Measurements from ENCODE around the gene ANG.
A peak's percentile ranks its signal among the peaks of the same experiment; 100 is the strongest.

Gene ANG

DNA sequence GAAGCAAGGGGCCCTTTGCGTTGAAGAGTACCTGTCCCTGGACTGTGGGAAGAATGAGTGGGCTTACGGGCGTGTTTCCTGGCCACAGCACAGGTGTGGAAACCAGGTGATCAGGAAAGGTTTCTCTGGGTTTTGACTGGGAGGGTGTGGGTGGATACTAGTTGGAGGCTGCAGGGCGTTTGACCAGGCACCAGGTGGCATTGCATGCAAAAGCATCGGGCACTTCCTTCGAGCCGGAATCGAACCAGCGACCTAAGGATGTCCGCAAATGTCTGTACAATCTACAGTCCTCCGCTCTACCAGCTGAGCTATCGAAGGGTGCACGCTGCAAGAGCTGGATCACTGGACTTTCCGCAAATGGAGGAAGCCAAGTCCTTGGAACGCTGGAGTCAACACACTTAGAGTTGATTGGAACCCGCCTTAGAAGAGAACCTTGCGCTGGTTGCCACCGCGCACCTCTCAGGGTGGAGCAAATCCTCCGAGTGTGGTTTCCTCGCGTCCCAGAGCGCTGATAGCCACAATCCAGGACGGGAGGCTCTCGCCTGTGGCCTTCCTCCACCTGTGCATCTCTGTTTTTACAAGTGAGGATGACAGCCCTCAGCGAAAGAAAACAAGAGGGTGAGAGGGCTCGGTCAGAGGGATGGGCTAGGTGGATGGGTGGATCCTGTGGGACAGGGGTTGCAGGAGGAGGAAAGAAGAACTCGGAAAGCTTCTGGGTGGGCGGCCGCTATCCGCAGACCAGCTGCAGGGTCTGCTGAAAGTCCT lies 25.4 kb upstream of the ANG start (continued):
- TF ChIP-seq, protein P1, sequence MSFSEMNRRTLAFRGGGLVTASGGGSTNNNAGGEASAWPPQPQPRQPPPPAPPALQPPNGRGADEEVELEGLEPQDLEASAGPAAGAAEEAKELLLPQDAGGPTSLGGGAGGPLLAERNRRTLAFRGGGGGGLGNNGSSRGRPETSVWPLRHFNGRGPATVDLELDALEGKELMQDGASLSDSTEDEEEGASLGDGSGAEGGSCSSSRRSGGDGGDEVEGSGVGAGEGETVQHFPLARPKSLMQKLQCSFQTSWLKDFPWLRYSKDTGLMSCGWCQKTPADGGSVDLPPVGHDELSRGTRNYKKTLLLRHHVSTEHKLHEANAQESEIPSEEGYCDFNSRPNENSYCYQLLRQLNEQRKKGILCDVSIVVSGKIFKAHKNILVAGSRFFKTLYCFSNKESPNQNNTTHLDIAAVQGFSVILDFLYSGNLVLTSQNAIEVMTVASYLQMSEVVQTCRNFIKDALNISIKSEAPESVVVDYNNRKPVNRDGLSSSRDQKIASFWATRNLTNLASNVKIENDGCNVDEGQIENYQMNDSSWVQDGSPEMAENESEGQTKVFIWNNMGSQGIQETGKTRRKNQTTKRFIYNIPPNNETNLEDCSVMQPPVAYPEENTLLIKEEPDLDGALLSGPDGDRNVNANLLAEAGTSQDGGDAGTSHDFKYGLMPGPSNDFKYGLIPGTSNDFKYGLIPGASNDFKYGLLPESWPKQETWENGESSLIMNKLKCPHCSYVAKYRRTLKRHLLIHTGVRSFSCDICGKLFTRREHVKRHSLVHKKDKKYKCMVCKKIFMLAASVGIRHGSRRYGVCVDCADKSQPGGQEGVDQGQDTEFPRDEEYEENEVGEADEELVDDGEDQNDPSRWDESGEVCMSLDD (tag by site-specific recombination; IDR thresholded peaks at IDR 0.05), result peak; percentile 26; the same call in 1 of the 2 replicates
- TF ChIP-seq ZNF776 (tag by site-specific recombination; IDR thresholded peaks at IDR 0.05; ENCODE audit: borderline replicate concordance) (no peak), ZNF404 (tag by site-specific recombination; IDR thresholded peaks at IDR 0.05) (no peak), ZNF510 (tag by site-specific recombination; IDR thresholded peaks at IDR 0.05; ENCODE audit: insufficient replicate concordance) (no peak), ZNF670 (tag by site-specific recombination; IDR thresholded peaks at IDR 0.05; ENCODE audit: low read depth) (no peak), MYNN (tag by site-specific recombination; IDR thresholded peaks at IDR 0.05; ENCODE audit: borderline replicate concordance) (no peak; the same call in 1 of the 2 replicates), ZNF311 (tag by site-specific recombination; IDR thresholded peaks at IDR 0.05; ENCODE audit: borderline replicate concordance) (no peak), ZSCAN23 (tag by site-specific recombination; IDR thresholded peaks at IDR 0.05) (peak; percentile 88; the same call in 1 of the 2 replicates), ZNF48 (tag by site-specific recombination; IDR thresholded peaks at IDR 0.05) (no peak), ZNF654 (tag by site-specific recombination; IDR thresholded peaks at IDR 0.05; ENCODE audit: low read depth) (peak; percentile 54), MEIS1 (CRISPR knock-in tag; IDR thresholded peaks at IDR 0.05; ENCODE audit: borderline replicate concordance) (no peak), ZNF19 (tag by site-specific recombination; IDR thresholded peaks at IDR 0.05; ENCODE audit: low read depth) (no peak), ZNF677 (tag by site-specific recombination; IDR thresholded peaks at IDR 0.05) (no peak), ZNF501 (tag by site-specific recombination; IDR thresholded peaks at IDR 0.05) (peak; percentile 75; the same call in 1 of the 2 replicates), ZNF335 (tag by site-specific recombination; conservative IDR thresholded peaks at IDR 0.05) (no peak), ZNF747 (tag by site-specific recombination; IDR thresholded peaks at IDR 0.05) (no peak), ZNF416 (tag by site-specific recombination; IDR thresholded peaks at IDR 0.05) (no peak), ZNF791 (tag by site-specific recombination; IDR thresholded peaks at IDR 0.05) (no peak), OSR2 (tag by site-specific recombination; IDR thresholded peaks at IDR 0.05) (no peak), ZNF221 (tag by site-specific recombination; IDR thresholded peaks at IDR 0.05; ENCODE audit: borderline replicate concordance) (no peak), ZNF16 (tag by site-specific recombination; IDR thresholded peaks at IDR 0.05; ENCODE audit: low read depth) (no peak), ZNF792 (tag by site-specific recombination; IDR thresholded peaks at IDR 0.05) (no peak)
- TF ChIP-seq, protein P2, sequence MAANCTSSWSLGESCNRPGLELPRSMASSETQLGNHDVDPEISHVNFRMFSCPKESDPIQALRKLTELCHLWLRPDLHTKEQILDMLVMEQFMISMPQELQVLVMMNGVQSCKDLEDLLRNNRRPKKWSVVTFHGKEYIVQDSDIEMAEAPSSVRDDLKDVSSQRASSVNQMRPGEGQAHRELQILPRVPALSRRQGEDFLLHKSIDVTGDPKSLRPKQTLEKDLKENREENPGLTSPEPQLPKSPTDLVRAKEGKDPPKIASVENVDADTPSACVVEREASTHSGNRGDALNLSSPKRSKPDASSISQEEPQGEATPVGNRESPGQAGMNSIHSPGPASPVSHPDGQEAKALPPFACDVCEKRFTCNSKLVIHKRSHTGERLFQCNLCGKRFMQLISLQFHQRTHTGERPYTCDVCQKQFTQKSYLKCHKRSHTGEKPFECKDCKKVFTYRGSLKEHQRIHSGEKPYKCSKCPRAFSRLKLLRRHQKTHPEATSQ (tag by site-specific recombination; IDR thresholded peaks at IDR 0.05), result 0 out of 2 replicates have a peak, but pooled peaks have one; percentile 39
- TF ChIP-seq, protein P3, sequence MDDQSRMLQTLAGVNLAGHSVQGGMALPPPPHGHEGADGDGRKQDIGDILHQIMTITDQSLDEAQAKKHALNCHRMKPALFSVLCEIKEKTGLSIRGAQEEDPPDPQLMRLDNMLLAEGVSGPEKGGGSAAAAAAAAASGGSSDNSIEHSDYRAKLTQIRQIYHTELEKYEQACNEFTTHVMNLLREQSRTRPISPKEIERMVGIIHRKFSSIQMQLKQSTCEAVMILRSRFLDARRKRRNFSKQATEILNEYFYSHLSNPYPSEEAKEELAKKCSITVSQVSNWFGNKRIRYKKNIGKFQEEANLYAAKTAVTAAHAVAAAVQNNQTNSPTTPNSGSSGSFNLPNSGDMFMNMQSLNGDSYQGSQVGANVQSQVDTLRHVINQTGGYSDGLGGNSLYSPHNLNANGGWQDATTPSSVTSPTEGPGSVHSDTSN (CRISPR knock-in tag; IDR thresholded peaks at IDR 0.05), result no peak
- TF ChIP-seq, protein P4, sequence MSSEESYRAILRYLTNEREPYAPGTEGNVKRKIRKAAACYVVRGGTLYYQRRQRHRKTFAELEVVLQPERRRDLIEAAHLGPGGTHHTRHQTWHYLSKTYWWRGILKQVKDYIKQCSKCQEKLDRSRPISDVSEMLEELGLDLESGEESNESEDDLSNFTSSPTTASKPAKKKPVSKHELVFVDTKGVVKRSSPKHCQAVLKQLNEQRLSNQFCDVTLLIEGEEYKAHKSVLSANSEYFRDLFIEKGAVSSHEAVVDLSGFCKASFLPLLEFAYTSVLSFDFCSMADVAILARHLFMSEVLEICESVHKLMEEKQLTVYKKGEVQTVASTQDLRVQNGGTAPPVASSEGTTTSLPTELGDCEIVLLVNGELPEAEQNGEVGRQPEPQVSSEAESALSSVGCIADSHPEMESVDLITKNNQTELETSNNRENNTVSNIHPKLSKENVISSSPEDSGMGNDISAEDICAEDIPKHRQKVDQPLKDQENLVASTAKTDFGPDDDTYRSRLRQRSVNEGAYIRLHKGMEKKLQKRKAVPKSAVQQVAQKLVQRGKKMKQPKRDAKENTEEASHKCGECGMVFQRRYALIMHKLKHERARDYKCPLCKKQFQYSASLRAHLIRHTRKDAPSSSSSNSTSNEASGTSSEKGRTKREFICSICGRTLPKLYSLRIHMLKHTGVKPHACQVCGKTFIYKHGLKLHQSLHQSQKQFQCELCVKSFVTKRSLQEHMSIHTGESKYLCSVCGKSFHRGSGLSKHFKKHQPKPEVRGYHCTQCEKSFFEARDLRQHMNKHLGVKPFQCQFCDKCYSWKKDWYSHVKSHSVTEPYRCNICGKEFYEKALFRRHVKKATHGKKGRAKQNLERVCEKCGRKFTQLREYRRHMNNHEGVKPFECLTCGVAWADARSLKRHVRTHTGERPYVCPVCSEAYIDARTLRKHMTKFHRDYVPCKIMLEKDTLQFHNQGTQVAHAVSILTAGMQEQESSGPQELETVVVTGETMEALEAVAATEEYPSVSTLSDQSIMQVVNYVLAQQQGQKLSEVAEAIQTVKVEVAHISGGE (tag by site-specific recombination; conservative IDR thresholded peaks at IDR 0.05; ENCODE audit: low read depth), result no peak
- TF ChIP-seq, protein P5, sequence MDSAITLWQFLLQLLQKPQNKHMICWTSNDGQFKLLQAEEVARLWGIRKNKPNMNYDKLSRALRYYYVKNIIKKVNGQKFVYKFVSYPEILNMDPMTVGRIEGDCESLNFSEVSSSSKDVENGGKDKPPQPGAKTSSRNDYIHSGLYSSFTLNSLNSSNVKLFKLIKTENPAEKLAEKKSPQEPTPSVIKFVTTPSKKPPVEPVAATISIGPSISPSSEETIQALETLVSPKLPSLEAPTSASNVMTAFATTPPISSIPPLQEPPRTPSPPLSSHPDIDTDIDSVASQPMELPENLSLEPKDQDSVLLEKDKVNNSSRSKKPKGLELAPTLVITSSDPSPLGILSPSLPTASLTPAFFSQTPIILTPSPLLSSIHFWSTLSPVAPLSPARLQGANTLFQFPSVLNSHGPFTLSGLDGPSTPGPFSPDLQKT (IDR thresholded peaks at IDR 0.05; ENCODE audit: borderline replicate concordance, low read depth, low read length), result no peak
- TF ChIP-seq, protein P6, sequence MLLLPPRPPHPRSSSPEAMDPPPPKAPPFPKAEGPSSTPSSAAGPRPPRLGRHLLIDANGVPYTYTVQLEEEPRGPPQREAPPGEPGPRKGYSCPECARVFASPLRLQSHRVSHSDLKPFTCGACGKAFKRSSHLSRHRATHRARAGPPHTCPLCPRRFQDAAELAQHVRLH (tag by site-specific recombination; IDR thresholded peaks at IDR 0.05), result peak; percentile 97
- TF ChIP-seq, protein P7, sequence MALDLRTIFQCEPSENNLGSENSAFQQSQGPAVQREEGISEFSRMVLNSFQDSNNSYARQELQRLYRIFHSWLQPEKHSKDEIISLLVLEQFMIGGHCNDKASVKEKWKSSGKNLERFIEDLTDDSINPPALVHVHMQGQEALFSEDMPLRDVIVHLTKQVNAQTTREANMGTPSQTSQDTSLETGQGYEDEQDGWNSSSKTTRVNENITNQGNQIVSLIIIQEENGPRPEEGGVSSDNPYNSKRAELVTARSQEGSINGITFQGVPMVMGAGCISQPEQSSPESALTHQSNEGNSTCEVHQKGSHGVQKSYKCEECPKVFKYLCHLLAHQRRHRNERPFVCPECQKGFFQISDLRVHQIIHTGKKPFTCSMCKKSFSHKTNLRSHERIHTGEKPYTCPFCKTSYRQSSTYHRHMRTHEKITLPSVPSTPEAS (tag by site-specific recombination; IDR thresholded peaks at IDR 0.05), result no peak; the same call in 1 of the 2 replicates
